LNCaP clone FGC (cell line): ENCODE measurements around the gene SNPH.

Experiments used
- DNase-seq: peaks from one replicate; pipeline ENCODE4 v3.0.0-alpha.2; 2011; ENCODE audit warnings: low read depth
- H3K4me3 ChIP-seq: 2 replicates; pipeline ENCODE4 v1.5.1; 2011; ENCODE audit warnings: mild to moderate bottlenecking, low read depth, low read length, control low read depth
- TF ChIP-seq, protein P1 (sequence below): IDR thresholded peaks from 2 replicates; pipeline ENCODE4 v1.5.1; 2012; ENCODE audit warnings: mild to moderate bottlenecking; ENCODE audit not compliant: control insufficient read depth, insufficient read depth; ENCODE audit errors: extremely low read depth

The SNPH gene

DNA sequence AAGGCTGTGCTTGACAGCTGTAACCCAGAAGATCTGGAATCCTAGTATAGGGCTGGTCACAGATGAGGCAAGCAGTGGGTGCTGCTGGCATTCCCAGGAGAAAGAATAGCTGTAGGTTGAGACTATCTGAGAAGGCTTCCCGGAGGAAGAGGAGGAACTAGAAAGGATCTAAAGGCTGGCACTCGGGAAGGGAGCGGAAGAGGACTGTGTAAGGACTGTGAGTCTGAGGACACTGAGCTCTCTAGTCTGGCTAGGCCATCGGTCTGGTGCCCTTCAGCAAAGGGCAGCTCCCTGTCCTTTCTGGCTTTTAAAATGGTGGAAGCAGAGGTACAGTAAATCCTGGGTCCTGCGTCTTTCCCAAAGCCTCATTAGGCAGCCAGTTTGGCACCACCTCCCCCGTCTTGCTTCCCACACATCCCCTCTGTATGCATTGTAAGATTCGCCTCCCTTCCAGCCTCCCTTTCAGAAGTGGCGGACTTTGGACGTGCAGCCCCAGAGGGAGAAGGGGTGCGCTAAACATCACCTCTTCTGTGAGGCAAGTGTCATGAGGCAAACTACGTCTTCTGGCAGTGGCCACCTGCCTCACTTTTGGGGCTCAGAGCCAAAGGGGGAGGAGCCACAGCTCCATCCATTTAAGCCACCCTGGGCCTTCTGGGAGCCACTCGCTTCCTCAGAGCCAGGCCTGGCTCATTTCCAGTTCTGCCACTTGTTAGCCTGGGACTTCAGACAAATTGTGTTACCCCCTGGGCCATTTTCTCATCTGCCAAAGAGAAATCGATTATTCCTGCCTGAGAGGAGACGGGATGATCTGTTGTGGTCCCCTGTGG lies 8.6 kb downstream of the SNPH start:
- DNase-seq, result no peak

DNA sequence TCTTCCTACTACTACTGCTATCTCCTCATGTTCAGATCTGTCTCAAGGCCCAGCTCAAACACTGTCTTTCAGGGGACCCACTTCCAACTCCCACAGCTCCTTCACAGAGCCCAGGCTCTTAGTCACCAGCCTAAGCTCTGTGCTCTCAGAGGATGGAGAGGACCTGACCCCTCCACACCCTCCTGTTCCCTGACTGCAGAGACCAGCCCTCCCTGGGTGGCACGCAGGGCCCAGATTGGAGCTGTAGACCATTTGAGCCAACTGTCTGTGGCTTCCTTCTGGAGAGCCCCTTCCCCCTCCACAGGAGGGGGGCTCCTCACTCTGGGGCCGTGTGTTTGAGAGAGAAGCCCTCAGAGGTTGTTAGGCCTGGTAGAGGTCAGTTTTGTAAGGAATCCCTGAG lies 9.8 kb downstream of the SNPH start:
- no peak for DNase-seq
- TF ChIP-seq, protein P1, sequence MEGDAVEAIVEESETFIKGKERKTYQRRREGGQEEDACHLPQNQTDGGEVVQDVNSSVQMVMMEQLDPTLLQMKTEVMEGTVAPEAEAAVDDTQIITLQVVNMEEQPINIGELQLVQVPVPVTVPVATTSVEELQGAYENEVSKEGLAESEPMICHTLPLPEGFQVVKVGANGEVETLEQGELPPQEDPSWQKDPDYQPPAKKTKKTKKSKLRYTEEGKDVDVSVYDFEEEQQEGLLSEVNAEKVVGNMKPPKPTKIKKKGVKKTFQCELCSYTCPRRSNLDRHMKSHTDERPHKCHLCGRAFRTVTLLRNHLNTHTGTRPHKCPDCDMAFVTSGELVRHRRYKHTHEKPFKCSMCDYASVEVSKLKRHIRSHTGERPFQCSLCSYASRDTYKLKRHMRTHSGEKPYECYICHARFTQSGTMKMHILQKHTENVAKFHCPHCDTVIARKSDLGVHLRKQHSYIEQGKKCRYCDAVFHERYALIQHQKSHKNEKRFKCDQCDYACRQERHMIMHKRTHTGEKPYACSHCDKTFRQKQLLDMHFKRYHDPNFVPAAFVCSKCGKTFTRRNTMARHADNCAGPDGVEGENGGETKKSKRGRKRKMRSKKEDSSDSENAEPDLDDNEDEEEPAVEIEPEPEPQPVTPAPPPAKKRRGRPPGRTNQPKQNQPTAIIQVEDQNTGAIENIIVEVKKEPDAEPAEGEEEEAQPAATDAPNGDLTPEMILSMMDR, result no peak
- no peak overlapping the region for H3K4me3 ChIP-seq

More for the DNA sequence above, 8.6 kb downstream of the SNPH start:
- no peak overlapping the region for H3K4me3 ChIP-seq
- TF ChIP-seq, protein P1, result no peak

DNA sequence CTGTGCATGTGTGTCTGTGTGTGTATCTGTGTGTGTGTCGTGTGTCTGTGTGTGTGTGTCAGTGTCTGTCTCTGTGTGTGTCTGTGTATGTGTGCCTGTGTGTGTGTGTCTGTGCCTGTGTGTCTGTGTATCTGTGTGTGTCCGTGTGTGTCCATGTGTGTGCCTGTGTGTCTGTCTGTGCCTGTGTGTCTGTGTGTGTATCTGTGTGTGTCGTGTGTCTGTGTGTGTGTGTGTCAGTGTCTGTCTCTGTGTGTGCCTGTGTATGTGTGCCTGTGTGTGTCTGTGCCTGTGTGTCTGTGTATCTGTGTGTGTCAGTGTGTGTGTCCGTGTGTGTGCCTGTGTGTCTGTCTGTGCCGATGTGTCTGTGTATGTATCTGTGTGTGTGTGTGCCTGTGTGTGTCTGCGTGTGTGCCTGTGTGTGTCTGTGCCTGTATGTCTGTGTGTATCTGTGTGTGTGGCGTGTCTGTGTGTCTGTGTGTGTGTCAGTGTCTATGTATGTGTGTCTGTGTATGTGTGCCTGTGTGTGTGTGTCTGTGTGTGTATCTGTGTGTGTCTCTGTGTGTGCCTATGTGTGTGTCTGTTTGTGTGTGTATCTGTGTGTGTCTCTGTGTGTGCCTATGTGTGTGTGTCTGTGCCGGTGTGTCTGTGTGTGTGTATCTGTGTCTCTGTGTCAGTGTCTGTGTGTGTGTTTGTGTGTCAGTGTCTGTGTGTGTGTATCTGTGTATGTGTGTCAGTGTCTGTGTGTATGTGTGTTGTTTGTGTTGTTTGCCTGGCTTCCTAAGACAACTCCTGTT lies 11.6 kb downstream of the SNPH start:
- H3K4me3 ChIP-seq, result no peak overlapping the region
- TF ChIP-seq, protein P1, result no peak
- DNase-seq, result no peak

DNA sequence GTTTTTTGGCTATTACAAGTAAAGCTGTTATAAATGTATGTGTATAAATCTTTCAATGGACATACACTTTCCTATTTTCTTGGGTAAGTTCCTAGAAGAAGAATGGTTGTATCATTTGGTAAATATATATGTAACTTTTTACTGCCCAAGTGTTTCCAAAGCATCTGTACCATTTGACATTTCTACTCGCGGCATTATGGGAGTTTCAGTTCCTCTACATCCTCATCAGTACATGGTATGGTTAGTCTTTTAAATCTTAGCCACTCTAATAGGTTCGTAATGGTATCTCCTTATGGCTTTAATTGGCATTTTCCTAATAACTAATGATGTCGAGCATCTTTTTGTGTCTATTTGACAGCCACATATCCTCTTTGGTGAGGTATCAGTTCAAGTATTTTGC lies 12.9 kb downstream of the SNPH start:
- TF ChIP-seq, protein P1, result no peak
- H3K4me3 ChIP-seq, result no peak overlapping the region
- no peak for DNase-seq

DNA sequence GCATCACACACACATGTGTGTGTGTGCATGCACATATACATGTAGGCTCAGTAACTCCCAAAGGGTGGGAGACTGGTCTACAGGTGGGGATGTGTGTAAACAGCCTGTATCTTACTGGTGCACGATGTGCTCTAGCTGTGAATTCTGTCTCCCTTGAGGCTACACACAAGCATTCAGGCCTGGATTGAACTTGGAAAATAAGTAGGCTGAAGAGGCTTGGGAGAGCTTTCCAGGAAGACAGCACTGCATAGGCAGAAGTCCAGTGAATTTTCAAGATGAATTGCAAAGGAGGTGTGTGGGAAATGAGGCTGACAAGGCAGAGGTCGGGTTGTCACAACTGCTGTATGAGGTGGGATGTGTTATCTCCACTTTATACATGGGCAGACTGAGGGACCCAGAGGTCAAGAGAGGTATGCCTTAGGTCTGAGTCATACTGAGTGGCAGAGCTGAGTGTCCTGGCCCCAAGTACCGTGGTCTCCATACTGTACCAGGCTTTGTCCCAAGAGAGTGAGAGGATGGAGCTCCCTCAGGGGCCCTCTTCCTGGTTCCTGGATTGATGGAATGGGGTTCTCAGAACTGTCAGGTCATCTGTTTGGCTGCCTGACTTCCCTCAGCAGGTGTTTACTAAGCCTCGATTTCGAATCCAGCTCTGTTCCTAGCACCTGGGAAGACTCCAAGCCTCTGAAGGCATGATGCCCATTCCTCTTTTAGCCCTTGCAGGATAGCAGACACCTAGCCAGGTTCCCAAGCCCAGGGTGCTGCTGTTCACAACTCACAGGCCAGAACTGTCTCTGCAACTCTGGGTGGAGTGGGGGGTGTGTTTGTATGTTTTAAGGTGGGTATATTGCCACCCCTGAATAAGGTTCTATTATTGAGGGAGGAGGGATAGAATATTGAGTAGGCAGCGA lies 14.4 kb downstream of the SNPH start:
- H3K4me3 ChIP-seq, result no peak overlapping the region
- TF ChIP-seq, protein P1, result no peak
- DNase-seq, result peak; percentile 42

DNA sequence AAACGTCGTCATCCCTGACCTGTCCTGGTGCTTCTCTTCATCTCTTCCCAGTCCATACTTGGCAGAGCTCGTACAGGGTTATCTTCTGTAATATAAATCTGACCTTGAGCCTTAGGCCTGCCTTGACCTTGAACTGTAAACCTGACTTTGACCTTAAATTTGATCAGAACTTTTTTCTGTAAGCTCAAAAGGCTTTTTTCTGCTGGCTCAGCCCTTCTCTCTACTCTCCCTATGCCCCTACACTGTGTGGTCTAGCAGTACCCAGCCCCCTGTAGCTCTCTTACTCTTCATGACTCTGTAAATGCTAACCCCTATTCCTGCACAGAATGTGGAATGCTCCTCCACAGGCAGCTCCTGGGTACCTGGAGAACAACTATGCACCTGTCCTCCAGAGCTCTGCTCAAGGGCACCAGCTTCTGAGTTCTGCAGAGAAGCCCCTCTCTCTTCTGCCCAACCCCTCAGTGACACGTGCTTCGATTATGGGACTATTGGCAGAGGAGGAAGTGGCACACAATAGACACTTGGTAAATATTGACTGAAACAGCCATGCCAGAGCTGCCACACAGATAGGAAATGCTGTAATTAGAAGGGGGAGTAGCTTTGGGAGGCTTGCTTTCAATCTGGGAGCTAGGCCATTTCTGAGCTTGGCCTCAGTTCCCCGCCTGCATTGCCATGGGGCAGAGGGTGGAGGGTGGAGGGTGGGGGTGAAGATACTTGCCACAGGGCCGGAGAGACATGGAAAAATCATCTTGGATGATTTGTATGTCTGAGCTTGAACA lies 15.4 kb downstream of the SNPH start:
- H3K4me3 ChIP-seq, result no peak overlapping the region
- TF ChIP-seq, protein P1, result no peak
- DNase-seq, result peak; percentile 42
